B cell (primary cell): Measurements from ENCODE around the gene EPAS1.

Experiments used
- CTCF ChIP-seq: fragments of 200-600 bp; IDR thresholded peaks from one replicate; pipeline ENCODE4 v1.8.0; 2022; ENCODE audit warnings: antibody characterized with exemption, mild to moderate bottlenecking
- EZH2 ChIP-seq: IDR thresholded peaks from 2 replicates; pipeline ENCODE4 v1.6.1; 2012; ENCODE audit warnings: borderline replicate concordance, low read depth, mild to moderate bottlenecking, moderate library complexity, low read length; ENCODE audit not compliant: insufficient read depth, poor library complexity, severe bottlenecking

GRCh38 chr2:46300406-46300832, 3.2 kb downstream of the EPAS1 start:
- no peak for TF ChIP-seq CTCF
- TF ChIP-seq EZH2: no peak
